A673 (cell line): ENCODE results near the gene PHLDB2.

ENCODE experiments used
- EZH2 ChIP-seq: fragments of 200-600 bp; sonication (generic); IDR thresholded peaks from 2 replicates; pipeline ENCODE4 v1.6.1; 2017; ENCODE audit warnings: borderline replicate concordance, low read depth, mild to moderate bottlenecking, mixed read lengths, antibody characterized with exemption, low read length; ENCODE audit not compliant: poor library complexity, severe bottlenecking
- TF ChIP-seq, protein P1 (sequence below): fragments of 300-800, 200-600 bp; sonication (generic); conservative IDR thresholded peaks from 2 replicates; pipeline ENCODE4 v1.5.1; 2017; ENCODE audit warnings: low read depth, mild to moderate bottlenecking, antibody characterized with exemption, low read length, moderate library complexity, mixed read lengths

DNA sequence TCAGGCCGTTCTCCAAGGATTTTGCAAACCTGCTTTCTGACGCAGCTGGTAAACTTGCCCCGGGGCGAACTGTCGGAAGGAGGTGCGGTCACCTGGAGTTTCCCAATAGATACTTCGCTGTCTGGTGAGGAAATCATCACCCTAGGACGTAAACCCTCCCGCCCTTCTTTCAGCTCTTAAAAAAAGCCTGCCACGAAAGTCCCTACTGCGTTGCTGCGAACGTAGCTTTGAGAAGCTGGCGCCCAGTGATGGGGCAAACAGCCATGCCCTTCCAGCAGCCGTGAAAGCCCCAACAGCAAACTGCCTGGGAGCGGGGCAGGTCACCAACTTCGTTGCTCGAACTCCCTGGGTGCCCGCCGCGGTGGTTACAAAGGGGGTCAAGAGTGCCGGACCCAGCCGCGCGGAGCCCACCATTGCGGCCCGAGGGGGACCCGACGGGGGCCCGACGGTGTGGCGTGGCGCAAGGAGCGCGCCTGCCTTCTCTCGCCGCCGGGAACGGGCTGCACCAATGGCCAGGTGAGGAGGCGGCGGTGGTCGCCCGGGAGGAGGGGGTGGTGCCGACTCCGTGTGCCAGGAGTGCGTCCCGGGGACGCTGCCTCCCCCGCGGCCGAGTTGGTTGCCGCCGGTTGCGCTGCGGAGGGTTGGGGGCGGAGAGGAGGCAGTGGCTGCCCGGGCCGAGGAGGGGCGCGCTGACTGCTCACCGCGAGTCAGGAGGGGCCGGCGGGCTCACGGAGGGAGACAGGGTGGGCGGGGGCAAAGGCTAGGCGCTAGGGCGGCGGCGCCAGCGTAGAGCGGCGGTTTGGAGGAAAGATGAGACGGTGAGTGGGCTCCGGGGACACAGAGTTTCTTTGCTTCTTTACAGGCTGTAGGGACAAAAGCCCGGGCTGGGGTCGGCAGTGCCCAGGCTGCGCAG, at the start of gene PHLDB2:
- TF ChIP-seq, protein P1, sequence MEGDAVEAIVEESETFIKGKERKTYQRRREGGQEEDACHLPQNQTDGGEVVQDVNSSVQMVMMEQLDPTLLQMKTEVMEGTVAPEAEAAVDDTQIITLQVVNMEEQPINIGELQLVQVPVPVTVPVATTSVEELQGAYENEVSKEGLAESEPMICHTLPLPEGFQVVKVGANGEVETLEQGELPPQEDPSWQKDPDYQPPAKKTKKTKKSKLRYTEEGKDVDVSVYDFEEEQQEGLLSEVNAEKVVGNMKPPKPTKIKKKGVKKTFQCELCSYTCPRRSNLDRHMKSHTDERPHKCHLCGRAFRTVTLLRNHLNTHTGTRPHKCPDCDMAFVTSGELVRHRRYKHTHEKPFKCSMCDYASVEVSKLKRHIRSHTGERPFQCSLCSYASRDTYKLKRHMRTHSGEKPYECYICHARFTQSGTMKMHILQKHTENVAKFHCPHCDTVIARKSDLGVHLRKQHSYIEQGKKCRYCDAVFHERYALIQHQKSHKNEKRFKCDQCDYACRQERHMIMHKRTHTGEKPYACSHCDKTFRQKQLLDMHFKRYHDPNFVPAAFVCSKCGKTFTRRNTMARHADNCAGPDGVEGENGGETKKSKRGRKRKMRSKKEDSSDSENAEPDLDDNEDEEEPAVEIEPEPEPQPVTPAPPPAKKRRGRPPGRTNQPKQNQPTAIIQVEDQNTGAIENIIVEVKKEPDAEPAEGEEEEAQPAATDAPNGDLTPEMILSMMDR = no peak
- TF ChIP-seq EZH2 = no peak
